GM12872 (cell line): Measurements from ENCODE around the gene PLXDC1.

ENCODE experiments used
- CTCF ChIP-seq: IDR thresholded peaks from 3 replicates; pipeline ENCODE4 v1.5.1; 2011; ENCODE audit warnings: low read depth, mild to moderate bottlenecking, low read length, moderate library complexity; ENCODE audit not compliant: insufficient read depth

The PLXDC1 gene

GRCh38 chr17:39090908-39091665 is 60.4 kb downstream of the PLXDC1 start:
- no peak for TF ChIP-seq CTCF

- no peak for TF ChIP-seq CTCF
These were observed 61.0 kb downstream of the PLXDC1 start for GRCh38 chr17:39090400-39090799.

GRCh38 chr17:39084558-39084957 is 66.9 kb downstream of the PLXDC1 start:
- TF ChIP-seq CTCF: no peak

- no peak for TF ChIP-seq CTCF
These were observed 68.2 kb downstream of the PLXDC1 start for GRCh38 chr17:39083270-39083669.

GRCh38 chr17:39082482-39082881 is 69.0 kb downstream of the PLXDC1 start:
- no peak for TF ChIP-seq CTCF

GRCh38 chr17:39081851-39082250 is 69.6 kb downstream of the PLXDC1 start:
- TF ChIP-seq CTCF: no peak

GRCh38 chr17:39080421-39081078 is 70.9 kb downstream of the PLXDC1 start:
- TF ChIP-seq CTCF: no peak
